Endothelial cell of umbilical vein (primary cell): ENCODE results near the gene TPRG1L.
A peak's percentile ranks its signal among the peaks of the same experiment; 100 is the strongest.

Experiments used
- EZH2 ChIP-seq: IDR thresholded peaks from 2 replicates; pipeline ENCODE4 v1.6.1; 2012; ENCODE audit warnings: borderline replicate concordance, low read depth, mild to moderate bottlenecking, moderate library complexity, low read length, inconsistent platforms; ENCODE audit not compliant: severe bottlenecking
- JUN ChIP-seq: IDR thresholded peaks from 2 replicates; pipeline ENCODE4 v1.6.1; 2011; ENCODE audit warnings: borderline replicate concordance, low read depth; ENCODE audit not compliant: insufficient read length, insufficient read depth
- MAX ChIP-seq: IDR thresholded peaks from 2 replicates; pipeline ENCODE4 v1.6.1; 2011; ENCODE audit not compliant: insufficient read depth, insufficient read length
- POLR2A ChIP-seq: IDR thresholded peaks from 2 replicates; pipeline ENCODE4 v1.6.1; 2012; ENCODE audit warnings: low read depth, mild to moderate bottlenecking, control low read depth, low read length
- POLR2AphosphoS5 ChIP-seq: IDR thresholded peaks from 2 replicates; pipeline ENCODE4 v1.6.1; 2012; ENCODE audit warnings: low read depth, mild to moderate bottlenecking, control low read depth, low read length, moderate library complexity; ENCODE audit not compliant: insufficient read depth
- TF ChIP-seq, protein P1 (sequence below), 2 donors: IDR thresholded peaks; 1 replicate in 1 of 2; 2 replicates in 1 of 2; pipeline ENCODE4 v1.5.1; 2011; ENCODE audit warnings: low read length in 2 of 2, mild to moderate bottlenecking in 2 of 2, moderate library complexity in 2 of 2, control low read depth in 1 of 2, inconsistent platforms in 1 of 2, low read depth in 1 of 2; ENCODE audit not compliant: insufficient read depth in 1 of 2; ENCODE audit errors: extremely low read depth in 1 of 2

DNA sequence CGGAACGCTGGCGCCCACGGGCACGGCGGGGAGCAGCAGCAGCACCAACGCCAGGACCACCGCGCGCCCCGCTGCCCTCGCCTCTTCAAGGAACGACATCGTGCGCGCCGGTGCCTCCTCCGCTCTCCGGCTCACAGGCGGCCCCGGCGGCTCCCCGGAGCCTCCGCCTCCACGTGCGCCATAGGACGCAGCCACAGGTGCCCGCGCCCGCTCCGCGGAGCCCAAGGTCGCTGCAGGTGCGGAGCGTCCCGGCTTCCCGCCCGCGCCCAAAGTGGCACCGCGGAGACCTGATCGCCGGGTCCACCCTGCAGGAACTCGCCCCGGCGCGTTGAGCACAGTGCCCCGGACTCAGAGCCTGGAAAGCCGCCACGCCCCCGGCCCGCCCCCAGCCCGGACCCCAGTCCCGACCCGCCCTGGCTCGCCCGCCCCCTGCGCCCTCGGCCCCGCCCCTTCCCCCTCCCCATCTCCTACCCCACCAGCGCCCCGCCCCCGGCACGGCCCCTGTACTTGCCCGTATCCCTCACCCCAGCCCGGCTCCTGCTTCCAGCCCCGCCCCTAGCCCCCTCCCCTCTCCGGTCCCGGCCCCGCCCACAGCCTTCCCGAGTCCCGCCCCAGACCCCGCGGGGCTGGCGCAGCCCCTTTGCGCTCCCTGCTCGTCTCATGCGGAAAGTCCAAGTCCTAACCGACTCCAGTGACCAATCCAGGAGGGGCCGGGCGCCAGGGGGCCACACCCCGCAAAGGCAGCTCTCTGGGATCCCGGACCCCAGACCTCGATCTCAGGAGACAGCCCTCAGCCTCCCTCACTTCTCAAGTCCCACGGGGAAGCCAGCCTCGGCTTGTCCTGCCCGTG lies 13.4 kb upstream of the TPRG1L start, which contains the start of gene MEGF6:
- TF ChIP-seq, protein P1, sequence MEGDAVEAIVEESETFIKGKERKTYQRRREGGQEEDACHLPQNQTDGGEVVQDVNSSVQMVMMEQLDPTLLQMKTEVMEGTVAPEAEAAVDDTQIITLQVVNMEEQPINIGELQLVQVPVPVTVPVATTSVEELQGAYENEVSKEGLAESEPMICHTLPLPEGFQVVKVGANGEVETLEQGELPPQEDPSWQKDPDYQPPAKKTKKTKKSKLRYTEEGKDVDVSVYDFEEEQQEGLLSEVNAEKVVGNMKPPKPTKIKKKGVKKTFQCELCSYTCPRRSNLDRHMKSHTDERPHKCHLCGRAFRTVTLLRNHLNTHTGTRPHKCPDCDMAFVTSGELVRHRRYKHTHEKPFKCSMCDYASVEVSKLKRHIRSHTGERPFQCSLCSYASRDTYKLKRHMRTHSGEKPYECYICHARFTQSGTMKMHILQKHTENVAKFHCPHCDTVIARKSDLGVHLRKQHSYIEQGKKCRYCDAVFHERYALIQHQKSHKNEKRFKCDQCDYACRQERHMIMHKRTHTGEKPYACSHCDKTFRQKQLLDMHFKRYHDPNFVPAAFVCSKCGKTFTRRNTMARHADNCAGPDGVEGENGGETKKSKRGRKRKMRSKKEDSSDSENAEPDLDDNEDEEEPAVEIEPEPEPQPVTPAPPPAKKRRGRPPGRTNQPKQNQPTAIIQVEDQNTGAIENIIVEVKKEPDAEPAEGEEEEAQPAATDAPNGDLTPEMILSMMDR (IDR thresholded peaks at IDR 0.05; ENCODE audit: extremely low read depth in 1 of 2, insufficient read depth in 1 of 2, low read depth in 1 of 2, low read length in 2 of 2) = no peak
- no peak for TF ChIP-seq JUN
- peak; percentile 12 for TF ChIP-seq POLR2AphosphoS5
- TF ChIP-seq EZH2 = no peak
- no peak for TF ChIP-seq MAX
- TF ChIP-seq POLR2A = no peak
